ENCODE data around the gene CCSAP. TPM values are rescaled to one million over a fixed set of nuclear protein-coding genes. Genes with fewer than 3 reads are reported as not detected.
"Not testable (repeated sequence)": the region's sequence is repeated elsewhere in the genome, so short reads cannot be mapped to it uniquely, and the experiment has no call there.

The CCSAP gene
- total and polyA plus RNA-seq, 2 experiments from 2014 or later = 4.1 to 6.3 TPM

DNA sequence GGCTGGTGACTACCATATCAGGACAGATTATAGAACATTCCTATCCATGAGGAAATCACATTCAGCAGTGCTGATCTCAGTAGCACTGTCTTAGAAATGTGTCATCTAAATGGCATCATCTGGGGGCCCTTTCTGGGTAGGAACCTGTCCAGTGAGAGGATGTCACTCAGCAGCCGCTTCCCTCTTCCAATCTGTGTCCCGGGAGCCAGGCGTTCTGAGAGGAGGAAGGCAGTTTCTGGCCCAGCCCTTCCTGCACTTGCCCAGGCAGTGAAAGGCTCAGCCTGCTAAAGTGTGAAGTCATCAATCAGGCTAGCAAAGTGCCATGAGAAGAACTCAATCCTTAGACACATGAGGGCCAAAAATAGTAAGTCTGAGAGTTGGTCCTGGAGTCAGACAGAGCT, 46.3 kb downstream of the CCSAP start:
- DNase-seq (ENCODE audit: low read depth in 1 of 2, low spot score in 1 of 2) = peak; percentile 45 to 74
- Histone ChIP-seq H3K27ac (peak overlapping the region; percentile 71), H3K4me3 (no peak overlapping the region), H3K36me3 (peaks cover 7% of the 10 kb centered on the region), H3K27me3 (no peaks in the 10 kb centered on the region), H3K9me3 (ENCODE audit: low read depth) (no peaks in the 10 kb centered on the region), H3K4me1 (ENCODE audit: low read depth) (peaks cover 25% of the 10 kb centered on the region)
- TF ChIP-seq, protein P1, sequence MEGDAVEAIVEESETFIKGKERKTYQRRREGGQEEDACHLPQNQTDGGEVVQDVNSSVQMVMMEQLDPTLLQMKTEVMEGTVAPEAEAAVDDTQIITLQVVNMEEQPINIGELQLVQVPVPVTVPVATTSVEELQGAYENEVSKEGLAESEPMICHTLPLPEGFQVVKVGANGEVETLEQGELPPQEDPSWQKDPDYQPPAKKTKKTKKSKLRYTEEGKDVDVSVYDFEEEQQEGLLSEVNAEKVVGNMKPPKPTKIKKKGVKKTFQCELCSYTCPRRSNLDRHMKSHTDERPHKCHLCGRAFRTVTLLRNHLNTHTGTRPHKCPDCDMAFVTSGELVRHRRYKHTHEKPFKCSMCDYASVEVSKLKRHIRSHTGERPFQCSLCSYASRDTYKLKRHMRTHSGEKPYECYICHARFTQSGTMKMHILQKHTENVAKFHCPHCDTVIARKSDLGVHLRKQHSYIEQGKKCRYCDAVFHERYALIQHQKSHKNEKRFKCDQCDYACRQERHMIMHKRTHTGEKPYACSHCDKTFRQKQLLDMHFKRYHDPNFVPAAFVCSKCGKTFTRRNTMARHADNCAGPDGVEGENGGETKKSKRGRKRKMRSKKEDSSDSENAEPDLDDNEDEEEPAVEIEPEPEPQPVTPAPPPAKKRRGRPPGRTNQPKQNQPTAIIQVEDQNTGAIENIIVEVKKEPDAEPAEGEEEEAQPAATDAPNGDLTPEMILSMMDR (IDR thresholded peaks at IDR 0.05; ENCODE audit: low read depth, low read length) = no peak

DNA sequence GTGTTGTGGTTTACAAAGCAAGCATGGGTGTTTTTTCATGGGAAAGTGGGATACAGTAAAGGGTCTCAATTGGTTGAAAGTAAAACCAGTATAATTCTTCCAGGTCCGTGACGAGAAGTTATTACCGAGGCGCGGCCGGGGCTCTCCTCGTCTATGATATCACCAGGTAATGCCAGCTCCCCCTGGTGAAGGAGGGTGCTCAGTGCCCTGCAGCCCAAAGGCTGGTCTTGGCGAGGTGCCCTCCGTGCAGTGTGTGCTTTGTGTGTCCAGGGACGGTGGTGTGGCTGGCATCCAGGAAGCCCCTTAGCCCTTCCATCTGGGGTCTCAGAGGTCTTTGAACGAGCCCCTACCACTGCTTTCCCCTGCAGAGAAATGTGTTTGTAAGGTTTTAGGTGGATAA, 47.1 kb downstream of the CCSAP start:
- Histone ChIP-seq H3K36me3 (peaks cover 7% of the 10 kb centered on the region), H3K9me3 (ENCODE audit: low read depth) (no peaks in the 10 kb centered on the region), H3K27ac (peak overlapping the region; percentile 71), H3K4me3 (no peak overlapping the region), H3K4me1 (ENCODE audit: low read depth) (peaks cover 25% of the 10 kb centered on the region), H3K27me3 (no peaks in the 10 kb centered on the region)
- no peak for DNase-seq (ENCODE audit: low read depth in 1 of 2, low spot score in 1 of 2)
- TF ChIP-seq, protein P1 (IDR thresholded peaks at IDR 0.05; ENCODE audit: low read depth, low read length) = no peak

DNA sequence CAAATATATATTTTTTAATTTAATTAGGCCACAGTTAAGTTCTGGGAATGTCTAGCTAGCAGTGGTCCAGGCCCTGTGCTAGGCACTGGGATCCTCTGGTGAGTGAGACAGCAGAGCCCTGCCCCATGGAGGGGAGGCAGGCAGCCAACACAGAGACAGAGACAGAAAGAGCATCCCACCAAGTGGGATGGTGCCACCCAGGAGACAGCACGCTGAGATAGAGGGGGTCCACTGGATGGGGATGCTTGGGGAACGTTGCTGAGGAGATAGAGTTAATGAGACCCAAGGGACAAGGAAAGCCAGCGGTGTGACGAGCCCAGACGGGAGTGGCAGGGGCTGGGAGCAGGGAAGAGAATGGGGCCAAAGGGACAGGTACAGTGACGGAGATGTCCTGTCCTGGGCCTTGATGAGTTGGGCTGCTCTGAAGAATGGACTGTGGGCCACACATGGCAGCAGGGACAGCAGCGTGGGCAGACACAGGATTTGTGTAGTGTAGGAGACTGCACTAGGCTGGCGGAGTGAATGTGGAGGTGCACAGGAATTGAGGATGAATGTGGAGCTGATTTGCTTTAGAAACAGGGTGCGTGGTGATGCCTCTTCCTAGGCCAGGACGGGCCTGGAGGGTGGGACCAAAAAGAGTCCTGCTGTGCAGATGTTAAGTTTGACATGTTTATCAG, 49.2 kb downstream of the CCSAP start:
- H3K4me3 ChIP-seq = no peak overlapping the region

DNA sequence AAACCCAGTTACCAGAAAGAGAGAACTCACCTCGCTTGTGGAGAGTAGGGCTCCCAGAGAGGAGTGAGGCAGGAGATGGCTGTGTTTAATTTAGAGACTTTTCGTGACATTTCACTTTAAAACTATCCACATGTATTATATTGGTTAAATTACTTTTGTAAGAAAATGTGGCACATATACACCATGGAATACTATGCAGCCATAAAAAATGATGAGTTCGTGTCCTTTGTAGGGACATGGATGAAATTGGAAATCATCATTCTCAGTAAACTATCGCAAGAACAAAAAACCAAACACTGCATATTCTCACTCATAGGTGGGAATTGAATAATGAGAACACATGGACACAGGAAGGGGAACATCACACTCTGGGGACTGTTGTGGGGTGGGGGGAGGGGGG, 51.2 kb downstream of the CCSAP start:
- not testable (repeated sequence) for H3K27ac ChIP-seq; H3K4me1 ChIP-seq (ENCODE audit: low read depth); H3K9me3 ChIP-seq (ENCODE audit: low read depth); H3K36me3 ChIP-seq; H3K4me3 ChIP-seq; DNase-seq (ENCODE audit: low read depth in 1 of 2, low spot score in 1 of 2); H3K27me3 ChIP-seq

More for the DNA sequence above, 49.2 kb downstream of the CCSAP start:
- DNase-seq (ENCODE audit: low read depth in 1 of 2, low spot score in 1 of 2) = no peak
- Histone ChIP-seq H3K4me1 (ENCODE audit: low read depth) (peaks cover 20% of the 10 kb centered on the region), H3K27ac (no peak overlapping the region), H3K9me3 (ENCODE audit: low read depth) (no peaks in the 10 kb centered on the region), H3K36me3 (peaks cover 5% of the 10 kb centered on the region), H3K27me3 (no peaks in the 10 kb centered on the region)
- TF ChIP-seq, protein P1 (IDR thresholded peaks at IDR 0.05; ENCODE audit: low read depth, low read length) = no peak

DNA sequence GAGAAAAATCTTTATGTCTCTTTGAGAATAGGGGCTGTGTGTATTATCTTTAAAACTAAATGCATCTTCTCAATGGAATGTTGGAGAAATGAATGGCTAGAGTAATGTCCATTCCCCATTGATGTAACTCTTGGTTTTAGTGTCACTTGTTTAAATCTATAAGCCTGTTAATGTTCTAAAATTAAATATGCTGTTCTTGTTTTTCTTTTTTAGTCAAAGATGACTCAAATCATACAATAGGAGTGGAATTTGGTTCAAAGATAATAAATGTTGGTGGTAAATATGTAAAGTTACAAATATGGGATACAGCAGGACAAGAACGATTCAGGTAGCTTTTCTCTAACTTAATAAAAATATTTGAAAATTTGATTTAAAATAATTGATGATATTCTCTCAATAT, 54.3 kb downstream of the CCSAP start:
- no peak overlapping the region for H3K4me3 ChIP-seq
- no peak overlapping the region for H3K27ac ChIP-seq
- H3K27me3 ChIP-seq = no peaks in the 10 kb centered on the region
- TF ChIP-seq, protein P1 (IDR thresholded peaks at IDR 0.05; ENCODE audit: low read depth, low read length) = no peak
- peaks cover 5% of the 10 kb centered on the region for H3K4me1 ChIP-seq (ENCODE audit: low read depth)
- peaks cover 7% of the 10 kb centered on the region for H3K36me3 ChIP-seq
- DNase-seq (ENCODE audit: low read depth in 1 of 2, low spot score in 1 of 2) = no peak
- no peaks in the 10 kb centered on the region for H3K9me3 ChIP-seq (ENCODE audit: low read depth)

DNA sequence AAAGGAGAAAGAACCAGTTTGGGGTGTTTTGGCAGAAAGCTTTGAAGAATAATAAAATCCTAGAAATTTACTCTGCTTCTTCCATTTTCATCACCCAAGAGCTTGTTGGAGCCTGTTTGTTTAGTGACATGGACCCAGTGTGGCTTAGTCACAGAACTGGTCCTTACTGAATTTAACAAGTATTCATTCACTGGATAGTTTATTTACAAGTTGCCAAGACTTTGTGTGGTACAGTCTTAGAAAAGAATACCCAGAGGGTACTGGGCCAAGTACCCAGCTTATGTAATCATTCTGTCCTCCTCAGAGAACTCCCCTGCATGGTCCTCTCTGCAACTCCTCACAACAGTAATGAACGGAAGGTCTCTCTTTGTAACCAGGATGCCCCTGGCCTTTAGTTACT, 55.6 kb downstream of the CCSAP start:
- no peaks in the 10 kb centered on the region for H3K27me3 ChIP-seq
- DNase-seq (ENCODE audit: low read depth in 1 of 2, low spot score in 1 of 2) = no peak
- peaks cover 7% of the 10 kb centered on the region for H3K36me3 ChIP-seq
- H3K9me3 ChIP-seq (ENCODE audit: low read depth) = no peaks in the 10 kb centered on the region
- peaks cover under 1% of the 10 kb centered on the region for H3K4me1 ChIP-seq (ENCODE audit: low read depth)
- H3K27ac ChIP-seq = no peak overlapping the region
- H3K4me3 ChIP-seq = no peak overlapping the region
- TF ChIP-seq, protein P1 (IDR thresholded peaks at IDR 0.05; ENCODE audit: low read depth, low read length) = no peak

Data from cardiac muscle cell (in vitro differentiated cells and primary cell).